GM12891 (cell line): ENCODE data around the gene FAM47B.

Experiments
- PAX5 ChIP-seq: IDR thresholded peaks from 2 replicates; pipeline ENCODE4 v1.6.1; 2011; ENCODE audit warnings: low read length, moderate library complexity, mild to moderate bottlenecking; ENCODE audit not compliant: insufficient read depth, severe bottlenecking
- POLR2A ChIP-seq: IDR thresholded peaks from 2 replicates; pipeline ENCODE4 v1.6.1; 2011; ENCODE audit warnings: low read depth, low read length, control low read depth
- POLR2AphosphoS5 ChIP-seq: IDR thresholded peaks from 2 replicates; pipeline ENCODE4 v1.6.1; 2011; ENCODE audit warnings: low read depth, low read length, control low read depth
- POU2F2 ChIP-seq: IDR thresholded peaks from 2 replicates; pipeline ENCODE4 v1.6.1; 2011; ENCODE audit warnings: low read depth, mild to moderate bottlenecking, control low read depth, low read length, moderate library complexity
- SPI1 ChIP-seq: IDR thresholded peaks from 2 replicates; pipeline ENCODE4 v1.6.1; 2011; ENCODE audit warnings: low read depth, low read length, control low read depth
- TAF1 ChIP-seq: IDR thresholded peaks from 2 replicates; pipeline ENCODE4 v1.6.1; 2011; ENCODE audit warnings: low read depth, low read length, control low read depth

DNA sequence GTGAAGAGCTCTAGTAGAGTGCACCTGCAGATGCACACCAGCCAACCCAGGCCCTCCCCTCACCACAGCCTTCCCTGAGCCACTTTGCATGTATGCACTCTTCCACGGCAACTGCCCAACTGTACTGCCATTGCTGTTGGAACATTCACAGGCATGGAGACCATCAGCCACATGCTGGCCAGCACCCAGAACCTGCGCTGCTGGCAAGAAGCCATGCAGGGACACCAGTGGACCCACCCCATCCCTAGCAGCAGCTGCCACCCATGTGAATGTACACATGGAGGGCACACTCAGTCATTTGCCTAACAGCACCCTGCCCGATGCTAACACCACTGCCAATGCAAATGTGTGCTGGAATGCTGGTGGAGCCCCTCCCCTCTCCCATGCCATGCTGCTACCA is 35.6 kb downstream of the FAM47B start:
- TF ChIP-seq POLR2A, result no peak
- no peak for TF ChIP-seq POLR2AphosphoS5
- no peak for TF ChIP-seq POU2F2
- no peak for TF ChIP-seq SPI1
- TF ChIP-seq TAF1, result no peak
- TF ChIP-seq PAX5, result no peak
